Activated naive CD4-positive, alpha-beta T cell treated with anti-CD3 and anti-CD28 coated beads, Interleukin-2, amount 50 U/mL, for 16 hours (primary cell): Measurements from ENCODE around the gene USP19.

Experiments used
- DNase-seq: peaks from one replicate; pipeline ENCODE4 v3.0.0-alpha.2; 2020

The USP19 gene

DNA sequence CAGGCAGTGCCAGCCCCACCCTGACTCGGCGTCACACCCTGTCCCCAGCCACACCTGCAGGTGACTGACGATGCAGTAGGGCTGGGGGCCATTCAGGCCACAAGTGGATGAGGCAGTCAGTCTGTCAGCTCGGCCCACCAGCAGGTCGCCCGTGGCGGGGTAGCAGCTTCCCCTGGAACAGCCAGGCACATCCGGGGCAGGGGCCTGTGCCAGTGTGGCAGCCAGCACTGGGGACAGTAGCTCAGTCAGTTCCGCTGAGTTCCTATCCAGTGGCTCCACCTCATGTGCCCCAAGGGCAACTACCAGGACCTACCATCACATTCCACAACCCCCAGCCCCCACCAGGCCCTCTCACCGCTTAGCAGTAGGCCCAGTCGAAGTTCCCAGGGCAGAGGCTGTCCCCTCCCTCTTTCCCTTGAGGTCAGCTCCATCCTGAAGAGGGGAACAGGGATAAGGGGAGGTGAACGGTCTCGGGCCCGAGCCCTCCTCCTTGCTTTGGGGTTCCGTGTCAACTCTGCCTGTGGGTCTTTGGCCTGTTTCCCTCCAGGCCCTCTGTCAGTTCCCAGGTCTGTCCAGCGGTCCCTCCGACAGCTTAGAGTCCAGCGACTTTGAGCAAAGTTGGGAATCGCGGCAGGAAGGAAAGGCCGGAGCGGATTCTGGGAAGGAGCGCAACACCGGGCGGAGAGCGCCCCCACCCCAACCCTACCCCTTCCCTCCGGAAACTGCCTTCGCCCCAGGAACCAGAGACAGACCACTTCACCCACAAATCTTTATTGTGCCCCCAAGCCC lies 12.0 kb upstream of the USP19 start, which contains the start of gene LAMB2:
LAMB2 (minus strand) TSS at position 614 of the 789 bp plus-strand sequence; CDS start at position 431, 183 bp downstream.
- DNase-seq = no peak

DNA sequence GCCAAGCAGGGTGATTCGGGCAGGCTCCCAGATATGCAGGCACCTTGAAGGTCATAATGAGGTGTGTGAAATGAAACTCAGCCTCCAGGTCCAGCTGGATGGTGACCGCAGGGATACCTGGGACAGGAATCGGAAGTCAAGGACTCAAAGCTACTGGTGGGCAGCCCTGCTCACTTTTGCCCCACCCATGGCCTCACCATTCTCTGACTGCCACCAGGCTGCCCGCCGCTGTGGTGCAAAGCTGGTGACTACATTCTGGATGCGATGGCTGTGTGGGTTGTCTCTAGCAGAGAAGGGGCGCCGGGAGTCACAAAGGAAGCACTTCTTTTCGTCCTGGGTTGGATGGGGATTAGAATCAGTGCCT lies 11.4 kb upstream of the USP19 start:
- DNase-seq = no peak

DNA sequence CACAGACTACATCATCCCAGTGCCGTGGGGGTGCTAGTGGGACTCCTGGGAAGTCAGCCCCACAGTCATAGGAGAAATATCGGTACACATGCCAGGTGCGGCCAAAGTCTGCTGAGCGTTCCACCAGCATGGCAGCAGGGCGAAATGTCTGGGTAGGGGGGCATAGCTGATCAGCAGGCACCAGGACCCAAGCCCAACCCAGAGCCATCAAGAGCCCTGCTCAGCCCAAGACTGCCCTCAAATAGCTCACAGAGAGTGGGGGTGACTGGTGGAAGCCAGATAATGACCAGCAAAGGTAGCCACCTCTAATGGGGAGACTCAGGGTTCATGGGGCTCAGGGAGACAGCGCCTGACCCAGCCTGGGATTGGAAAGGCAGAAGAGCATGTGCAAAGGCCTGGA lies 11.0 kb upstream of the USP19 start:
- DNase-seq = no peak

DNA sequence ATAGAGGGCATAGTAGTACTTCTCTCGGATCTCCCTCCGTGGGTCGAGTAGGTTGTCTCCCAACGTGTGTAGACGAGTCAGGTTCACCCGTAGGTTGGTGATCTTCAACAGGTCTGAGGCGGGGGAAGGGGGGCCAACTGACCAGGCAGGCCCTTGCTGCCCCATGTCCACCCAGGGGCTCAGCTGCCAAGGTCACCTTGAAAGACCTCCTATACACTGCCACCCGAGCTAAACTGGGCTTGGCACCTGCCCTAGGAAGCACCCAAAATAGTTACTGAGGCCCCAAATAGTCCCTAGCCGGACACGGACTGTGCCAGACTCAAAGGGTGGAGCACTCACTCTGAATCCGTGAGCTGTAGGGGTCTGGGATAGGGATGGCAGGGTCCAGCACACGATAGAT lies 10.4 kb upstream of the USP19 start:
- no peak for DNase-seq

DNA sequence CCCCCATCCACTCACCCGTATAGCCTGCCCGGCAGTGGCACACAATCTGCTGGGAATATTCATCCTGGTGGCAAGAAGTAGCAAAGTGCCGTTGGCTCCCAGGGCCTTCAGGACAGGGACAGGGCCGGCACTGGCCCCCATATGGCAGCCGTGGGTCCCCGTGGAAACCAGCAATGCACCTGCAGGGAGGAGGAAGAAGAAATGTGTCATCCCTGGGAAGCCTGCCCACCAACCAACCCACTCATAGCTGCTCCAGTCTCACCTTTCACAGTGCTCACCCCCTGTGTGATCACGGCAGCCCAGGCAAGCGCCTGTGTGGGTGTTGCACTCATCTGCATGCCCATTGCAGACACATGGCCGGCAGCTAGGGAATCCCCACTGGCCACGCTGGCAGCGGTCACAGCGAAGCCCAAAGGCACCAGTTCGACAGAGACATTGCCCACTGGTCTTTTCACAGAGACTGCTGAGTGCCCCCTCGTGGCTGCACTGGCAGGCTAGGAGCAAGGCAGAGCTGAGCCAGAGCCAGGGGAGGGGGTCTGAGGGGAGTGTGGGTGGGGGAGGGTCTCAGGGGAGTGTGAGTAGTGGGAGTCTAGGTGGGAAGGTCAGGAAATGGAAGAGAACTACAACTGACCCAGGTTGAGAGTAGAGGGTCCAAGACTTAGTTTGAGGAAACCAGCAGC lies 4.5 kb upstream of the USP19 start:
- no peak for DNase-seq

DNA sequence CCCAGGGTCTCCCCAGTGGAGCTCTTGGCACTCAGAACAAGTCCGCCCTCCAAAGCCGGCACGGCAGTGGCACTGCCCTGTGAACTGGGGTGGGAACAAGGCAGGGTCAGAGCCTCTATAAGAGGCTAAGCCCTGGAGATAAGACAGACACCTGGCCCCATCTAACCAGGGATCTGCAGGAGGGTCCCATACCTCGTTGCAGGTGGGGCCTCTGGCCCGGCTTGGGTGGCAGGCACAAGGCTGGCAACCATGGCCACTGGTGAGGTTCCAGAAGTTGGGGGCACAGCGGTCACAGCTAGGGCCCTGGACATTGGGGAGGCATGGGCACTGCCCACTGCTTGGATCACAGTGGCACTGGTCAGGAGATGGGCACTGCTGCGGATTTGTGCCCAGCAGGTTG lies 3.6 kb upstream of the USP19 start:
- DNase-seq = no peak

DNA sequence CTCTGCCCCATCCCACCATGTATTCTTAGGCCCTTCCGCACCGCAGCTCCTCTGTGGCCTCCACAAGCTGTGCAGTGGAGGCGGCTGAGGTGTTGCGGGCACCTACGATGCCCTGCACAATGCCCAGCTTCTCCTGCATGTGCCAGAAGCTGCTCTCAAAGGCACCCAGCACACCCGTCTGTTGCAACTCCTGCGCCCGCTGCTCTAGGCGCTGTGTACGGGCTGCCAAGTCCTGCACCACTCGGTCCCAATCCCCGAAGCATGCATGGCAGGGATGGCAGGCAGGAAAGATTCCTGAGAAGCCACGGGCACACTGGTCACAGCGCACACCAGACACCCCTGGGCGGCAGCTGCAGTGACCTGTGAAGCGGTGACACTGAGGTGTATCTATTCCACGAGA lies 3.1 kb upstream of the USP19 start:
- DNase-seq = no peak

DNA sequence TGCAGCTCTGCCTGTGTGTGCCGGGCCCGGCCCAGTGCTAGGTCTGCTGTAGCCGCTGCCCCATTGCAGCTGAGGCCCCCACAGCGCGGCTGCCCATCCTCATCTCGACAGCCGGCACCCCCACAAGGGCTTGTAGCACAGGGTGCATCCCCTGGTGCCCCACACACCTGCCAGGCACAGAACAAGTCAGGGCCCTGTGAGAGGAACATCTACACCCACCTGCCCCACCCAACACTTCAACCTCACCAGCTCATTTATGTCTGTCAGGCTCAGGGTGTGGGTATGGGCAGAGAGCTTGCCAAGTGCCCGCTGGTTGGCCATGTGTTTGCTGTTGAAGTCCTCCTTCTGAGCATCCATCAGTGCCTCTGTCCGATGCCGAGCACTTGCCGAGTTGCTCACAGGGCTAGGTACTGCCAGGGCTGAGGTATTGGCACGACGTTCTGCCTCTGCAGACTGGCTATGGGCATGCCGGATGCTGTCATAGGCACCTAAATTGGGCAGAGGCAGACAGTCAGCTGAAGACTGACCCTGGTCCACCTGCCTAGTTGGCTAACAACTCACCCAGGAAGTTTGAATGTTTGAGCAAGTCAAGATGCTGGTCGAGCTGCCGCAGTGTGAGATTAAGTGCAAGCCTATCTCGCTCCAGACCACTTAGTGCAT lies 2.4 kb upstream of the USP19 start:
- DNase-seq = no peak

DNA sequence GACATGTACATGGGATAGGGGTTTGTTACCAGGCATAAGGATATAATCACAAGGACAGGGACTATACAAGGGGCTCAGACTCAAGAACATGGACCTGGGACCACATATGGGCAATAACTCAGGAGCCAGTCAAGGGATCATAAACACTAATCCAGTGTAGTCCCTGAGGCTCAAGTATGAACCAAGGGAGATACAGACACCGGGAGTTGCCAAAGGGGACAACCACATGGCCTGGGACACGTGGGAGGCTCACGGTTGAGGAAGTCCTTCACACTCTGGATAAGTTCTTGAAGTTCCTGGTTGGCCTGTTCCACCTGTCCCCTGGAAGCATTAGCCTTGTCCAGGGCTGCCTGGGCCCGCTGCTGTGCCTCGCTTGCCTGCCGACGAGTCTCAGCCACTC lies 1.8 kb upstream of the USP19 start:
- DNase-seq = no peak

DNA sequence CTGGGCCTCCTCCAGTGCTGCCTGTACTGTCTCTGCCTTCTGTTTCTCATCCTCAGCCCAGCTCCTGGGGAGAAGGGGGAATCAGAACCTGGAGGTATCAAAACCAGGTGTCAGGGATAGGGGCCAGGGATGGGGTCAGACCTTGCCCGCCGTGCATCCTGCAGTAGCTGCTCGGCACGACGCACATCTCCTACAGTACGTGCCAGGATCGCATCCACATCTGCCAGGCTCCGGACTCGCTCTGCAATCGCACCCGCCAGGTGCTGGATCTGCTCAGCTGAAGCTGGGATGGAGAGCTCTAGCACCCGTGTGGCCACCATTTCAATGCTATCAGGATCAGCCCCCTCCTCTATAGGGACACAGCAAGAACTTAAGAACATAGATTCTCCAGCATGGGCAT lies 1.4 kb upstream of the USP19 start:
- no peak for DNase-seq

DNA sequence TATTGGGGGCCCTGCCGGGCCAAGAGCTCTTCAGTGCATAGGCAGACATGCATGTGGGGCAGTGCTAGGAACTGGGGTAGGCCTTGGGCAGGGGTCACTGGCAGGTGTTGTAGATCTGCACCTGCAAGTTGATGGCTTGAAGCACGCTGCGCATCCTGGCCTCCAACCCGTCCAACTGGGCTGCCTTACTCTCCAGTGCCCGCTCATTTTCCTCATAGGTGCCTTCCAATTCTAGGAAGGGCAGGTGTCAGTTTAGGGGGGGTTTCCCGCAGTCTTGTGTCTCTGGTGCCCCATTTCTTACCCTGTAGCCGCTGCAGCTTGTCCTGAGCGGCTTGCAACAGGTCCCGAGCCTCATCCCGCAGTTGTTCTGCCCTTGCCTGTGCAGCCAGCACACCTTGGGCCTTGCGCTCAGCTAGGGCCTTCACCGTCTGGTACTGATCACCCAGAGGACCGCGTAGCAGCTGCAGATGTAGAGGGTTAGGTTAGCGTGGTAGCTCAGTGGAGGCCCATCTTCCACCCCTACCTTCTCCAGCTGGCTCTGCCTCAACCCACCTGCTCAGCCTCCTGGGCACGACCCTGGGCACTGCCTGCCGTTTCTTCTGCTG lies 611 bp upstream of the USP19 start:
- no peak for DNase-seq

DNA sequence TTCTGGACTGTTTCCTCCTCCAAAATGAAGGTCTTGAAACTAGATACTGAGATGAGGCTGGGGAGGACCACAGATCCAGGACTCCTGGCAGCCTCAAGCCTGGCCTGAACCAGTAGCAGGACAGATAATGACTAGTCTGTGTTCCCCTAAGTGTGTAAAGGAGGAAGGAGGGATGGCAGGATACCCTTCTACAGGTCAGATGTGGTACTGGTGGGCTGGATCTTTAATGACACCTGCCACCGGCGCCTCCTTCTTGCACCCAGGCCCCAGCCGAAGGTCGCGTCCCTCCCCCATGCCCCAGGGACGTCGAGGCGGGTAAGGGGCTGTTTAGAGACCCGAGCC lies 556 bp downstream of the USP19 start:
- peak; percentile 19 for DNase-seq

DNA sequence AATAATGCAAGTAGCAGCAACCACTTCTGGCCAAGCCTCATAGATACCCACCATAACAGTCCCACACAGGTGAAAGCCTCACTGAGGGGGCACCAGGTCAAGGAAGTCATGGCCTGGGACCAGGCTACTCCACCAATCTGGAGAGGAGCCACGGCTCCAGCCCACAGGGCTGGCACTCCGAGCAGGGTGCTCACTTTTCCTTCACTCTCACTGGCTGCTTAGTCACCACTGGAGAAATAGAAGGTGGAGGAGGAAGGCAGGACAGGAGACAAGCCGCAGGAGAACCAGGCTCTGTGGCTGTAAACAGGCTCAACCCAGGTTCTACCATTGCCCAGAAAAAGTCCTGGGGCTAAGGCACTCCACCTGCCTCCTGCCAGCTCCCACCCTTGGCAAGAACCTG lies 1.2 kb downstream of the USP19 start:
- no peak for DNase-seq

DNA sequence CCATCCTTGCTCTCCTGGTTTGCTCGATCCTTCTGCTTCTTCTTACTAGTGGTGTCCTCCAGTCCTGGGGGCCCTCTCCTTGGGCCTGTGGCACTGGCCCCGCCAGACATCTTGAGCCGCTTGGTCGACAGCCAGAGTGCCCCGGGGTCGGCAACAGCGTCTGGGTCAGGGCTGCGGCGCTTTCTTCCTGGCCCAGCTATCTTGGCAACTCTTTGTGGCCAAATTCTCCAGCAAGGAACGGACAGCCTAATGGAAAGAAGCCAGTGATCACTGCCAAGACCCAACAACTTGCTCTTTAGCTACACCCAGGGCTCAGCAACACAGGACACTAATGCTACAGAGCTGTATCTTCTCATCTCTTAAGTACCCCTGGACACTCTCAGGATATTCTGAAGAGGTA lies 1.6 kb downstream of the USP19 start:
- DNase-seq = no peak

DNA sequence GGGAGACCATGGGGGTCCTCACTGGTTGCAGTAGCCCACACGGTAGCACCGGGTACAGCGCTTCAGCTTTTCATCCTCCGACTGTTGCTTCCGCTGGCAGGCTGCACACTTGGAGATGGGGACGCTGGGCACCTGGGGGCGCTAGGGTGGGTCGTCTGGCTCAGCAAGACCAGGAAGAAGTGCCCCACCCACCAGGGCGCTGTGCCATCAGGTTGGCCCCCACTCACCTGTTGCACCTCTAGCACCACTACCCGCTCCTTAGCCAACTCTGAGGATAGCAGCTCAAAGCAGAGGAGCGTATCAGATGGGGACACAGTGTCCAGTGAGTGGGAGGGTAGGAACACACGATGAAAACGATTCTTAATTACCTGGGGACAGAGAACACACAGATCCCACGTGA lies 8.4 kb downstream of the USP19 start:
- DNase-seq = no peak

DNA sequence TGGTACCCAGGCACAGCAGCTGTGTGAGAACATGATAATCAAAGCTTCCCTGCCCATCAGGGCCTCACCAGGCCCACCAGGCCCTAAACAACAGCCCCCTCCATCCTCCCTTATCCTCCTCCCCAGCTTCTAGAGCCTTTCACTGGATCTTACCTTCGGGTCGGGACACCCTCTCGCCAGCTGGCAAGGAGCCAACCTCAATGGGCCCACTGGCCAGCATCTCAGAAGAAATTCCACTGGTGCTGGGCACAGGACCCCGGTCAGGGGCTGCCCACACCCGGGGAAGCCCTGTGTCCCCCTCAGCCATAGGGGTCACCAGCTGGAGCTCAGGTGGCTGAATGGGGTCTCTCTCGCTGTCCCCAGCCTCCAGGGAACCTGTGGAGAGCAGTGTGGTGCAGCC lies 9.3 kb downstream of the USP19 start:
- DNase-seq = no peak

DNA sequence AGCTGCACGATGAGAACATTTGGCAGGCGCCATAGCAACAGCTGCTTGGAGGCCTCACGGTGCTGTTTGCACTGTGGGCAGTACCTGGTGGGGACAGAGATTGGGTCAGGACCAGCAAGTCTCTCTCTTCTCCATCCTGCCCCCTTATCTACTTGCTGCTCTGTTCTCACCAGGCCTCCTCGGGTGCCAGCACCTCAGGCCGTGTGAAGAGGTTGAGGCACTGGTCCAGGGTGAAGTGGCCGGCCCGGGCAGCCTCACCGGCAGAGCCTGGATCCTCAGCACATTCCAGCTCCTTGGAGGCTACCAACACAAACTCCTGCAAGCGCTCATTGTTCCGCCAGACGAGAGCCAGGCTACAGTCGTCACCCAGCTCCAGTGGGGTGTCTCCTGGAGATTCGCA lies 9.8 kb downstream of the USP19 start:
- DNase-seq = no peak

DNA sequence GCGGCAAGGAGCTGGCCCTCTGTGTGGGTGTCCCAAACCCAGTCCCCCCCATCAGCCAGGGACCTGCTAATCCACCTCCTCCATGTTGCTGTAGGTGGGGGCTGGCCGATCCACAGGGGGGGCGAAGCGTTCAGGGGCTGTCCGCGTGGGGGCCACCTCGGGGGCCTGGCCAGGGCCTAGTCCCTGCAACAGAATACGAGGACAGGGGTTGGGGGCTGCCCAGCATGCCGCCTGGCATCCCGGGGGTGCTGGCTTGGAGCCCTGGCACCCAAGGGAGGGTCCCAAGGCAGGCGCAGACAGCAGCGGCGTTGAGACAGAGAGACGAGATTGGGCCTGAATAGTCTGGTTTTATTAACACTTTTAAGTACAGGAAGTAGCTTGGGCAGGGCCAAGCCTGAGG lies 12.3 kb downstream of the USP19 start:
- no peak for DNase-seq

DNA sequence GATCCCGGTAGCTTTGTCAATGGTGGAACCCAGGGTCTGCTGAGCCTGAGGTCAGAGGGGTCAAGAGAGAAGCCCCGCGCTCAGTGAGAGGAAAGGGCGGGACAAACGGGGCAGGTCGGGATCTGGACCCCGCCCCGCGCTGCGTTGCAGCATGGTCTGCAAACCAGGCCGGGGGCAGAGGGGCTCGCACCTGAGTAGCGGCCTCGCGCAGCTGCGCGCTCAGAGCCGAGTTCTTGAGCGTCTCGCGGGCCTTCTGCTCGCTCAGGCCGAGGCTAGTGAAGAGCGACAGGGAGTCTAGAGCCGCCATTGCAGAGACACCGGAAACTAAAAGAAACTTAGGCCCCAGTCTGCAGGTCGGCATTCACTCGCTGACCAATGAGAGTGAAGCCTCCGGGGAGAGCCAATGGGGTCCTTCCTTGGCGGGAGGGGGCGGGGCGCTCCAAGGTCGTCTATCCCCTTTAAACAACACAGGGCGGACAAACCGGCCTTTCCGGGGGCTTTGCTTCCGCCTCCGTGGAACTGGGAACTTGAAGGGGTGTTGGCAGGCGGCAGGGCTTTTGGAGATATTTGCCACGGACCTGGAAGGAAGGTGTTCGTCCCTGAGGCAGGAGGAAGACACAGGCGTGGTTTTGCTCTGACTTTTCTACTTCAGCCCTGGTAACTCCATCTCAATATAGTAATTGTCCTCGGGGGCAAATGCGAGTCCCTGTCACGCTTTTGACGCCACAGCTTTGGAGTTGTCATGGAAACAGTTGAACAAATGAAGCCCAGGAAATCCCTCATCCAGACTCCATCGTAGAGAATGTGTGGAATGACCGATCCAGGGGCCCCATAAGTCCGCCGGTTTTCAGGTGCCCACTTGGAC lies 16.0 kb downstream of the USP19 start, which contains the start of gene QARS1:
QARS1 (minus strand) TSS at position 331 of the 865 bp plus-strand sequence; CDS start at position 307, 24 bp downstream.
- DNase-seq = peak; percentile 88

DNA sequence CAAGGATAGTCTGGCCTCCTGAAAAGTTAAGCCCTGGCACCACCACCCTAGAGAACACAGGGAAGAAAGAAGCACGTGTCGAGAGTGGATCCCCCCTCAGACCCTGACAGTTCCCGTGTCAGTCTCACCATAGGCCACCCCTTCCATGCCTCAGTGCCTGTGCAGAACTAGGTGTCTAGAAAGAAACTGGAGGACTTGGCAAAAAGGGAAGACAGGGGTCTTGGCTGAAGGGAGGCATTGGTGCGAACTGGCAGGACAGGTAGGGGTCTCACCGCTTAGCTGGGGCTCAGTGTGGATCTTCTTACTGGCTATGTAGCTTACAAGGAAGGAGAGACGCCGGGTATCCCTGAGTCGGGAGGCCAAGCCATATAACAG lies 16.6 kb downstream of the USP19 start:
- no peak for DNase-seq

DNA sequence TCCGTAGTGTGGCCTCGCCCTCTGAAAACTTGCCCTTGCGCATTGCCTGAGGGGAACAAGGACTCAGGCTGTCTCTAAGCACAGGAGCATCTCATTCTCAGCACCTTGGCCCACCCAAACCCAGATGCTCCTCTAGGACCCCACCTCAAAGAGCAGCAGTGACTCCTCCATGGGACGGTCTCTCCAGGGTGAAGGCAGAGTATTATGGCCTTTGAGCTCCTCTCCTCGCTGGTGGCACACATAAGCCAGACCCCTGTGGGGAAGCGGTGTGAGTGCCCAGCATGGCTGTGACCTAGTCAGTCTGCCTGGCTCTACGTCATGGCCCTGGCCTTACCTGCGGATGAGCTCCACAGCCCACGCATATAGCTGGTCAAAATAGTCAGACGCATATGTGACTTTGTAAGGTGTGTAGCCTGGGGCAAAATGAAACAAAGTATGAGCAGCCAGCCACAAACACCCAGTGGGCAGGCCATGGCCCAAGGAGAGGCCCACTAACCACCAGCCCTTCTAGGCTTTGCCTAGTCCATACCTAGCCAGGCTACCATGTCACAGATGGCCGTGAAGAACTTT lies 20.5 kb downstream of the USP19 start:
- DNase-seq = no peak

DNA sequence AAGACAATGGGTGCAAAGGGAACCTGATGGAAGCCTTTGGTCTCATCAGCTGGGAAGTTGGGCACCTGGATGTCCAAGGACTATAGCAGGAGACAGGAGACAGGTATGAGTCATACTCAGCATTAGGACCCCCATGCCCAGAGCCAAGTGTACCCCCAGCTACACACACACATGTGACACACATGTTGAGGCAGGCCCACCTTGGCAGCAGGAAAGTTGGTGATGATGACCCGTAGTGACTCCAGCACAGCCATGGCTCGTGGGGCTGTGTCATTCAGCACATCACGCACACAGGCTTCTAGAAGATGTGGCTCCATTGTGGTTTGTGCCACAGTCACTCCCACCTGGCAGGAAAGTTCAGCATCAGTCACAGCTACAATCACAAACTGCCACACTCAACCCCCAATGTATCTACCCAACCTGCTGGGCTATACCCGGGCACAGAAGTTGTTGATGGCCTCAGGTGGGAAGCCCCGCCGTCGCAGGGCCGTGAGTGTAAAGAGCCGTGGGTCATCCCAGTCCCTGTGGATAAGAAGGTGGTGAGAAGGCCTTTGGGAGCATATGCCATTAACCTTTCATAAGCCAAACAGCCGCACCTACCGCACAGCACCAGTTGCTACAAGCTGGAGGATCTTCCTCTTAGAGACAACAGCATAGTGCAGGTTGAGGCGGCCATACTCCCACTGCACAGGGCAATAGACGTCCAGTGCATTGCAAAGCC lies 21.6 kb downstream of the USP19 start:
- no peak for DNase-seq
